CD4-positive, alpha-beta T cell (primary cell): ENCODE measurements around the gene MLLT3. TPM values are rescaled to one million over a fixed set of nuclear protein-coding genes. Genes with fewer than 3 reads are reported as not detected.
A peak's percentile ranks its signal among the peaks of the same experiment; 100 is the strongest.

Source experiments
- ATAC-seq: fragments of 200-7000 bp; cut with Tn5 transposase; one replicate; pipeline ENCODE4 v1.10.0; 2022; ENCODE audit warnings: mild to moderate bottlenecking; ENCODE audit not compliant: poor library complexity
- CTCF ChIA-PET: fragments of 350-600 bp; sonication (Branson Sonifier 250); formaldehyde crosslinking; loops from one replicate; lab custom pipeline; 2021; ENCODE audit warnings: antibody characterized with exemption, inconsistent platforms; lab: Charles Lee
- POLR2A ChIA-PET: fragments of 350-600 bp; sonication (Branson Sonifier 250); formaldehyde crosslinking; loops from one replicate; lab custom pipeline; 2021; ENCODE audit warnings: antibody characterized with exemption, inconsistent platforms; lab: Charles Lee
- DNase-seq, 14 experiments: peaks; one replicate each; pipeline ENCODE4 v3.0.0-alpha.2; 2013 to 2020; ENCODE audit warnings: mixed read lengths in 2 of 14
- H3K27ac ChIP-seq, 2 donors: one replicate each; pipeline versions ENCODE4 v1.5.1 to v1.7.0; 2013; ENCODE audit warnings: low read length in 2 of 2, low read depth in 1 of 2, mild to moderate bottlenecking in 1 of 2
- H3K27me3 ChIP-seq, 2 experiments: 1 replicate in 1 of 2; 2 replicates in 1 of 2; pipeline versions ENCODE4 v1.6.1 to v1.7.0; 2013; ENCODE audit warnings: low read length in 2 of 2, control low read depth in 1 of 2, mild to moderate bottlenecking in 1 of 2, moderate library complexity in 1 of 2; ENCODE audit not compliant: insufficient read depth in 2 of 2, control insufficient read depth in 1 of 2
- H3K36me3 ChIP-seq: one replicate; pipeline ENCODE4 v1.6.1; 2013; ENCODE audit warnings: low read length, control low read depth; ENCODE audit not compliant: insufficient read depth
- H3K4me1 ChIP-seq: one replicate; pipeline ENCODE4 v1.6.1; 2013; ENCODE audit warnings: low read length, control low read depth; ENCODE audit not compliant: insufficient read depth
- H3K4me3 ChIP-seq: one replicate; pipeline ENCODE4 v1.5.1; 2013; ENCODE audit warnings: mild to moderate bottlenecking, low read length, moderate library complexity
- H3K9me3 ChIP-seq, 2 experiments: 1 replicate in 1 of 2; 2 replicates in 1 of 2; pipeline versions ENCODE4 v1.6.1 to v1.7.0; 2013; ENCODE audit warnings: low read length in 2 of 2, mild to moderate bottlenecking in 2 of 2, control low read depth in 1 of 2, moderate library complexity in 1 of 2; ENCODE audit not compliant: control insufficient read depth in 1 of 2, insufficient read depth in 1 of 2
- H3K27ac Mint-ChIP-seq: one replicate; pipeline ENCODE4 v1.8.0; 2020; ENCODE audit warnings: mixed read lengths
- H3K27me3 Mint-ChIP-seq: one replicate; pipeline ENCODE4 v1.8.0; 2021; ENCODE audit warnings: mixed read lengths
- H3K36me3 Mint-ChIP-seq: one replicate; pipeline ENCODE4 v1.8.0; 2021; ENCODE audit warnings: low read depth, mixed read lengths
- H3K4me1 Mint-ChIP-seq: one replicate; pipeline ENCODE4 v1.8.0; 2021; ENCODE audit warnings: low read depth, mixed read lengths
- H3K4me3 Mint-ChIP-seq: one replicate; pipeline ENCODE4 v1.8.0; 2020; ENCODE audit warnings: mild to moderate bottlenecking, mixed read lengths
- H3K9me3 Mint-ChIP-seq: one replicate; pipeline ENCODE4 v1.8.0; 2020; ENCODE audit warnings: mixed read lengths
- intact Hi-C, 2 experiments: fragments of 100-400 bp; cut with DNase I in 1 of 2; cut with micrococcal nuclease in 1 of 2; formaldehyde crosslinking; loops; one replicate each; pipeline versions ENCODE4 v1.15.1 to v1.9.0; 2023 to 2025; cut with DNase I, micrococcal nuclease
- total RNA-seq, 174 experiments: library from RNA in 2 of 174; stranded (reverse) in 2 of 174; gene quantifications; one replicate each; pipeline ENCODE4 v1.2.3 and lab custom pipeline; 2021 to 2026
- TF ChIP-seq, protein P1 (sequence below): fragments of 200-600 bp; IDR thresholded peaks from one replicate; pipeline ENCODE4 v1.8.0; 2022; ENCODE audit warnings: antibody characterized with exemption, mild to moderate bottlenecking

MLLT3 gene
- total RNA-seq, 2 experiments from 2014 or later, result 59.2 to 60.6 TPM

DNA sequence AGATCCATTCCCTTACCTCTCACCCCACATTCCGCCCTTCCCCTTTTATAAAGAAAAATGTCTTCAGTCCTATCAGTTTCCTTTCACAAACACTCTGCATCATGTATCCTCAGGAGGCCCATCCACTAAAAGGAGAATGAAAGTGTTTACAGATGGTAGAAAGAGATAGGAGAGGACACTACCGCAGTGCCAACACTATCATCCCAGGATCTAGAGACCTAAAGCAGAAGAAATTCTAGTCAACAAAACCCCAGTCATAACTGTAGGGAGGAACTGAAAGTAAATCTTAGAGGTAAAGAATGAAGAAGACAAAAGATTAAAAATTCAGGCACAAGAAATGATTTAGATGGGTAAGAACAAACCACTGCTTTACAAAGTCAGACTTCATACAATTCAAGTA is 114.1 kb downstream of the MLLT3 start:
- H3K27me3 Mint-ChIP-seq, result no peaks in the 10 kb centered on the region
- peak; percentile 43 for ATAC-seq

GRCh38 chr9:20507431-20507830 is 114.9 kb downstream of the MLLT3 start:
- H3K9me3 ChIP-seq, result no peaks in the 10 kb centered on the region
- POLR2A ChIA-PET, result no interaction called here
- H3K4me3 Mint-ChIP-seq, result no peak overlapping the region
- H3K4me3 ChIP-seq, result no peak overlapping the region
- H3K9me3 Mint-ChIP-seq, result no peaks in the 10 kb centered on the region
- H3K4me1 Mint-ChIP-seq, result peaks cover 81% of the 10 kb centered on the region
- CTCF ChIA-PET, result no interaction called here
- no peaks in the 10 kb centered on the region for H3K27me3 ChIP-seq
- intact Hi-C loops, result loop anchor here in 1 of 2 experiments (5.0 kb wide), 1 partner anchor 115 kb away; the partner anchor contains the start of gene MLLT3
- H3K36me3 ChIP-seq, result no peaks in the 10 kb centered on the region
- no peaks in the 10 kb centered on the region for H3K27me3 Mint-ChIP-seq
- no peak overlapping the region for H3K27ac ChIP-seq
- peaks cover 11% of the 10 kb centered on the region for H3K4me1 ChIP-seq
- H3K27ac Mint-ChIP-seq, result peak overlapping the region; percentile 81
- ATAC-seq, result no peak
- TF ChIP-seq, protein P1, sequence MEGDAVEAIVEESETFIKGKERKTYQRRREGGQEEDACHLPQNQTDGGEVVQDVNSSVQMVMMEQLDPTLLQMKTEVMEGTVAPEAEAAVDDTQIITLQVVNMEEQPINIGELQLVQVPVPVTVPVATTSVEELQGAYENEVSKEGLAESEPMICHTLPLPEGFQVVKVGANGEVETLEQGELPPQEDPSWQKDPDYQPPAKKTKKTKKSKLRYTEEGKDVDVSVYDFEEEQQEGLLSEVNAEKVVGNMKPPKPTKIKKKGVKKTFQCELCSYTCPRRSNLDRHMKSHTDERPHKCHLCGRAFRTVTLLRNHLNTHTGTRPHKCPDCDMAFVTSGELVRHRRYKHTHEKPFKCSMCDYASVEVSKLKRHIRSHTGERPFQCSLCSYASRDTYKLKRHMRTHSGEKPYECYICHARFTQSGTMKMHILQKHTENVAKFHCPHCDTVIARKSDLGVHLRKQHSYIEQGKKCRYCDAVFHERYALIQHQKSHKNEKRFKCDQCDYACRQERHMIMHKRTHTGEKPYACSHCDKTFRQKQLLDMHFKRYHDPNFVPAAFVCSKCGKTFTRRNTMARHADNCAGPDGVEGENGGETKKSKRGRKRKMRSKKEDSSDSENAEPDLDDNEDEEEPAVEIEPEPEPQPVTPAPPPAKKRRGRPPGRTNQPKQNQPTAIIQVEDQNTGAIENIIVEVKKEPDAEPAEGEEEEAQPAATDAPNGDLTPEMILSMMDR, result no peak
- H3K36me3 Mint-ChIP-seq, result no peaks in the 10 kb centered on the region
- no peak for DNase-seq

More for the DNA sequence above, 114.1 kb downstream of the MLLT3 start:
- POLR2A ChIA-PET, result no interaction called here
- Mint-ChIP-seq H3K4me1 (peaks cover 83% of the 10 kb centered on the region), H3K36me3 (peaks cover 3% of the 10 kb centered on the region), H3K9me3 (no peaks in the 10 kb centered on the region), H3K27ac (peak overlapping the region; percentile 81), H3K4me3 (peak overlapping the region; percentile 46)
- TF ChIP-seq, protein P1, result no peak
- intact Hi-C loops, result loop anchor here in 1 of 2 experiments (5.0 kb wide), 1 partner anchor 114 kb away; the partner anchor contains the start of gene MLLT3
- H3K4me1 ChIP-seq, result peaks cover 15% of the 10 kb centered on the region
- peak in 2 of 14 experiments; percentile 12 to 19 for DNase-seq
- CTCF ChIA-PET, result no interaction called here
- H3K4me3 ChIP-seq, result no peak overlapping the region
- no peaks in the 10 kb centered on the region for H3K9me3 ChIP-seq
- H3K27me3 ChIP-seq, result no peaks in the 10 kb centered on the region
- H3K36me3 ChIP-seq, result no peaks in the 10 kb centered on the region
- no peak overlapping the region for H3K27ac ChIP-seq

DNA sequence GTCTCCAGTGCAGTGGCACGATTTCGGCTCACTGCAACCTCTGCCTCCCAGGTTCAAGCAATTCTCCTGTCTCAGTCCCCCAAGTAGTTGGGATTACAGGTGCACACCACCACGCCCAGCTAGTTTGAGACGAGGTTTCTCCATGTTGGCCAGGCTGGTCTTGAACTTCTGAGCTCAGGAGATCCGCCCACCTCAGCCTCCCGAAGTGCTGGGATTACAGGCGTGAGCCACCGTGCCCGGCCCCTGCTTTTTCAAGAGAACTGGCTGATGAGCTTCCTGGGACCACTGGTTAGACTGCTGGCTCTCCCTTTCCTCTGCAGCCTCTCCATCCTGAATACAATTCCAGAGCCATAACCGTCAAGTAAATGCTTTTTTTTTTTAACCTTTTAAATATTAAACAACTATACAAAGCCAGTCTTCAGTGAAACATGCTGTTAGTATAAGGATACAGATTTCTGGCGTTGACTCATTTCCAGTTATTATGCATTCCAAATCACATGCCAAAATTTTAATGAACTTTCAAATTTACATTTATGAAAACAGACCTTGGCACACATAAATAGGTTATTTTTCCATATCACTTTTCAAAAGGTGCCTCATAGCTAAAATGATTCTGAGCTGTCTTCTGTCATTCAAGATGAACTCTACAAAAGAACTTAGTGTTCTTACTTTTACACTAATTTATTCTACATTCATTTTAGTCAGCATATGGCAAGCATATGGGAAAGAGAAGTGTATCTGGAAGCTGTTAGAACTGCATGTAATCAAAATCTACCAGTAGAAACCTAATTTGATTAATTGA is 116.0 kb downstream of the MLLT3 start:
- ChIA-PET POLR2A (interaction anchor here (0.6 to 0.7 kb wide), 2 partner anchors 8 to 17 kb away, joined by 3 read pairs; no protein-coding TSS in a partner anchor), CTCF (no interaction called here)

More for the DNA sequence above, 116.0 kb downstream of the MLLT3 start:
- no peak for ATAC-seq
- TF ChIP-seq, protein P1, result no peak
- Histone ChIP-seq H3K36me3 (no peaks in the 10 kb centered on the region), H3K4me3 (no peak overlapping the region), H3K4me1 (peaks cover 8% of the 10 kb centered on the region), H3K27ac (no peak overlapping the region), H3K9me3 (no peaks in the 10 kb centered on the region), H3K27me3 (no peaks in the 10 kb centered on the region)
- Mint-ChIP-seq H3K4me1 (peaks cover 71% of the 10 kb centered on the region), H3K4me3 (no peak overlapping the region), H3K27me3 (no peaks in the 10 kb centered on the region), H3K36me3 (no peaks in the 10 kb centered on the region), H3K9me3 (no peaks in the 10 kb centered on the region), H3K27ac (peak overlapping the region; percentile 81)
- intact Hi-C loops, result loop anchor here in 1 of 2 experiments (5.0 kb wide), 1 partner anchor 116 kb away; the partner anchor contains the start of gene MLLT3
- no peak for DNase-seq
